K562 (cell line): ENCODE data around the gene CFAP73. TPM values are rescaled to one million over a fixed set of nuclear protein-coding genes. Genes with fewer than 3 reads are reported as not detected.
A peak's percentile ranks its signal among the peaks of the same experiment; 100 is the strongest.

Source experiments
- ATAC-seq: fragments of 200-7000 bp; cut with Tn5 transposase; 3 replicates; pipeline ENCODE4 v1.9.1; 2020; ENCODE audit warnings: moderate library complexity
- BruUV-seq: library from RNA; stranded (reverse); fragments of 400-500 nt; replicated peaks from 2 replicates; lab custom pipeline; 2021; lab: Mats Ljungman, UMichigan
- CTCF ChIA-PET: fragments of 300-600 bp; formaldehyde crosslinking; extraction: SDS; loops from one replicate; lab custom pipeline; 2021; ENCODE audit warnings: low intra/inter-chr PET ratio; lab: Yijun Ruan, JAX
- POLR2A ChIA-PET: fragments of 300-600, 350-650 bp; sonication (Branson Sonifier 250); formaldehyde crosslinking; extraction: SDS; loops from one replicate; lab custom pipeline; 2021; ENCODE audit warnings: antibody characterized with exemption, inconsistent platforms; lab: Yijun Ruan, JAX
- DNase-seq, 4 experiments: peaks; one replicate each; pipeline versions ENCODE4 v3.0.0 to v3.0.0-alpha.2; 2011 to 2018; ENCODE audit warnings: low spot score in 3 of 4, mixed read lengths in 3 of 4; ENCODE audit errors: extremely low read depth in 1 of 4
- FAIRE-seq: peaks from 2 replicates; lab custom pipeline; 2011; peaks lifted over from hg19 to GRCh38; lab: Jason Lieb, UNC
- H2AFZ ChIP-seq: 2 replicates; pipeline ENCODE4 v1.6.0; 2011; ENCODE audit warnings: low read depth, low read length, control low read depth, inconsistent platforms
- H3K27ac ChIP-seq: fragments of 200-600 bp; 3 replicates; pipeline ENCODE4 v1.8.0; 2011; ENCODE audit warnings: low read depth, mild to moderate bottlenecking, control low read depth, inconsistent platforms, low read length, moderate library complexity, mixed read lengths; ENCODE audit errors: extremely low read depth
- H3K27me3 ChIP-seq, 2 experiments: fragments of 300-600 bp in 1 of 2; 2 replicates in 1 of 2; 3 replicates in 1 of 2; pipeline versions ENCODE4 v1.6.0 to v1.8.0; 2011; ENCODE audit warnings: inconsistent platforms in 2 of 2, low read length in 2 of 2, mild to moderate bottlenecking in 1 of 2, mixed read lengths in 1 of 2, moderate library complexity in 1 of 2; ENCODE audit not compliant: control insufficient read depth in 2 of 2, insufficient read depth in 2 of 2
- H3K36me3 ChIP-seq: fragments of 300-600 bp; 3 replicates; pipeline ENCODE4 v1.8.0; 2011; ENCODE audit warnings: mild to moderate bottlenecking, low read length, inconsistent platforms; ENCODE audit not compliant: control insufficient read depth, insufficient read depth
- H3K4me1 ChIP-seq, 2 experiments: fragments of 200-600 bp in 1 of 2; replicated peaks in 1 of 2; 2 replicates in 1 of 2; 3 replicates in 1 of 2; pipeline versions ENCODE4 v1.5.1 to v1.8.0; 2011; ENCODE audit warnings: inconsistent platforms in 2 of 2, low read length in 2 of 2, mild to moderate bottlenecking in 1 of 2, mixed read lengths in 1 of 2, moderate library complexity in 1 of 2; ENCODE audit not compliant: control insufficient read depth in 2 of 2, insufficient read depth in 2 of 2
- H3K4me2 ChIP-seq: 2 replicates; pipeline ENCODE4 v1.6.1; 2011; ENCODE audit warnings: low read length, control low read depth, inconsistent platforms, mixed read lengths; ENCODE audit not compliant: insufficient read depth
- H3K4me3 ChIP-seq: fragments of 200-600 bp; sonication (generic), shearing (Covaris generic); 2 replicates; pipeline ENCODE4 v1.5.1; 2016; ENCODE audit warnings: control low read depth, inconsistent platforms
- H3K79me2 ChIP-seq: fragments of 200-600 bp; 3 replicates; pipeline ENCODE4 v1.8.0; 2011; ENCODE audit warnings: low read length, inconsistent platforms; ENCODE audit not compliant: control insufficient read depth, insufficient read depth
- H3K9ac ChIP-seq, 2 experiments: 2 replicates each; pipeline versions ENCODE4 v1.6.0 to v1.6.1; 2011; ENCODE audit warnings: low read depth in 2 of 2, low read length in 2 of 2, control low read depth in 1 of 2, inconsistent platforms in 1 of 2, mild to moderate bottlenecking in 1 of 2, mixed read lengths in 1 of 2; ENCODE audit not compliant: insufficient read depth in 1 of 2
- H3K9me1 ChIP-seq: one replicate; pipeline ENCODE4 v1.6.0; 2011; ENCODE audit warnings: inconsistent platforms, mild to moderate bottlenecking, low read length, moderate library complexity; ENCODE audit not compliant: control insufficient read depth, insufficient read depth
- H3K9me3 ChIP-seq: replicated peaks from 2 replicates; pipeline ENCODE4 v1.5.1; 2011; ENCODE audit warnings: low read depth, low read length, inconsistent platforms; ENCODE audit not compliant: control insufficient read depth, insufficient read depth
- H4K20me1 ChIP-seq: replicated peaks from 2 replicates; pipeline ENCODE4 v1.6.1; 2011; ENCODE audit warnings: low read length, inconsistent platforms, mixed read lengths; ENCODE audit not compliant: control insufficient read depth, insufficient read depth
- ADNP ChIP-seq: fragments of 200-800 bp; sonication (Bioruptor generic); IDR thresholded peaks from 2 replicates; pipeline ENCODE4 v1.6.1; 2016; ENCODE audit warnings: missing genetic modification characterization, missing compliant biosample characterization
- SAP30 ChIP-seq: fragments of 200-600 bp; sonication (generic); IDR thresholded peaks from 2 replicates; pipeline ENCODE4 v1.6.1; 2012; ENCODE audit warnings: borderline replicate concordance, low read depth, mild to moderate bottlenecking, moderate library complexity, low read length, control low read depth, inconsistent platforms; ENCODE audit not compliant: insufficient read depth, poor library complexity, severe bottlenecking
- ZNF165 ChIP-seq: fragments of 250-450 bp; sonication (Bioruptor Pico); IDR thresholded peaks from 2 replicates; pipeline ENCODE4 v1.4.0; 2020; ENCODE audit warnings: borderline replicate concordance
- ZNF239 ChIP-seq: fragments of 250-450 bp; sonication (Bioruptor Pico); IDR thresholded peaks from 2 replicates; pipeline ENCODE4 v1.4.0; 2020; ENCODE audit warnings: mild to moderate bottlenecking
- WGBS: fragments of 100-300 bp; shearing (Covaris generic); methylation state at CpG from one replicate; pipeline ENCODE4 v1.1.6; 2016; ENCODE audit warnings: low coverage, mixed read lengths; ENCODE audit not compliant: insufficient coverage; ENCODE audit errors: missing lambda C conversion rate; 5-methylcytosine and 5-hydroxymethylcytosine counted together
- in situ Hi-C: fragments of 300-500 bp; cut with MboI; formaldehyde crosslinking; loops from 4 replicates; pipeline ENCODE4 v1.15.0; 2018; ENCODE audit warnings: inconsistent platforms, mixed read lengths
- intact Hi-C: fragments of 100-400 bp; cut with micrococcal nuclease; formaldehyde crosslinking; loops from 2 replicates; pipeline ENCODE4 v1.14.2; 2022
- polyA plus RNA-seq, 8 experiments: library from polyadenylated mRNA; depleted of rRNA in 4 of 8; stranded (reverse) in 5 of 8; unstranded in 3 of 8; fragments of >200 nt; fragmentation: Nextera tagmentation in 2 of 8; fragmentation: Illumina TruSeq in 1 of 8; extraction: Ambion mirVana in 2 of 8; extraction: Trizol in 1 of 8; gene quantifications; 2 replicates each; pipeline versions ENCODE4 v1.2.1 to v1.2.3, GENCODE V29; 2011 to 2014; ENCODE audit warnings: inconsistent platforms in 1 of 8, missing spikeins in 1 of 8
- total RNA-seq, 7 experiments: library from RNA; depleted of rRNA in 6 of 7; stranded (reverse); fragments of >200 nt in 6 of 7; fragmentation: Illumina TruSeq in 2 of 7; extraction: Trizol in 2 of 7; gene quantifications; 2 replicates each; pipeline versions ENCODE4 v1.2.1 to v1.2.3, GENCODE V29; 2011 to 2021; ENCODE audit warnings: low replicate concordance in 1 of 7
- TF ChIP-seq, protein P1 (sequence below): fragments of 450-650 bp; formaldehyde crosslinking; IDR thresholded peaks from 2 replicates; pipeline ENCODE4 v1.4.0; 2022; ENCODE audit warnings: missing genetic modification characterization
- TF ChIP-seq, protein P2 (sequence below): sonication (generic); formaldehyde crosslinking; IDR thresholded peaks from 2 replicates; pipeline ENCODE4 v1.9.0; 2022; ENCODE audit warnings: mild to moderate bottlenecking, missing genetic modification reagents
- TF ChIP-seq, protein P3 (sequence below), 2 experiments: fragments of 450-650 bp; IDR thresholded peaks; 2 replicates each; pipeline ENCODE4 v1.6.1; 2016; ENCODE audit warnings: mild to moderate bottlenecking in 2 of 2, borderline replicate concordance in 1 of 2, low read depth in 1 of 2, moderate library complexity in 1 of 2

CFAP73 gene
- total and polyA plus RNA-seq, 9 of the 15 experiments (the other 6 are each of a cell fraction or from before 2014, with no cell fraction given): not detected

DNA sequence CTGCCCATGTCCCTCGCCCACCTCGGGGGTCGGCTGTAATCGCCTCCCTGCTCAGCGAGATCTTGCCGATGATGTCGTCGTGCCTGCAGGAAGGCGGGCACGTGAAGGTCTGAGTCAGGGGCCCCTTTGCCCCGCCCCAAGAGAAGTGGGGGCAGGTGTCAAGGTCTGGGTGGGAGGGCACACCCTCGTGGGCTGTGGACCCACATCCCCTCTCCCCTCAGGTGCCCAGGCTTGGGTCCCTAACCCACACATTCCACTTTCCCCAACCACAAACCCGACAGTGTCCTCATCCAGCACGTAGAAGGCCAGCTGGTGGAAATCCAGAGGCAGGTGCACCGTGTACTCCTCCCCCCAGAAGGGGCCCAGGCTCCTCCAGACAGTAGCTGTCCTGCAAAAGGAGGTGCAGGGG, 21.7 kb upstream of the CFAP73 start:
- intact Hi-C loops: no loop called here
- no peak for TF ChIP-seq ADNP (tag)
- TF ChIP-seq, protein P1, sequence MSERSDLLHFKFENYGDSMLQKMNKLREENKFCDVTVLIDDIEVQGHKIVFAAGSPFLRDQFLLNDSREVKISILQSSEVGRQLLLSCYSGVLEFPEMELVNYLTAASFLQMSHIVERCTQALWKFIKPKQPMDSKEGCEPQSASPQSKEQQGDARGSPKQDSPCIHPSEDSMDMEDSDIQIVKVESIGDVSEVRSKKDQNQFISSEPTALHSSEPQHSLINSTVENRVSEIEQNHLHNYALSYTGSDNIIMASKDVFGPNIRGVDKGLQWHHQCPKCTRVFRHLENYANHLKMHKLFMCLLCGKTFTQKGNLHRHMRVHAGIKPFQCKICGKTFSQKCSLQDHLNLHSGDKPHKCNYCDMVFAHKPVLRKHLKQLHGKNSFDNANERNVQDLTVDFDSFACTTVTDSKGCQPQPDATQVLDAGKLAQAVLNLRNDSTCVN (CRISPR knock-in tag): no peak
- TF ChIP-seq, protein P2, sequence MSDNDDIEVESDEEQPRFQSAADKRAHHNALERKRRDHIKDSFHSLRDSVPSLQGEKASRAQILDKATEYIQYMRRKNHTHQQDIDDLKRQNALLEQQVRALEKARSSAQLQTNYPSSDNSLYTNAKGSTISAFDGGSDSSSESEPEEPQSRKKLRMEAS (CRISPR knock-in tag): 0 out of 2 replicates have a peak, but pooled peaks have one; percentile 16
- TF ChIP-seq, protein P3, sequence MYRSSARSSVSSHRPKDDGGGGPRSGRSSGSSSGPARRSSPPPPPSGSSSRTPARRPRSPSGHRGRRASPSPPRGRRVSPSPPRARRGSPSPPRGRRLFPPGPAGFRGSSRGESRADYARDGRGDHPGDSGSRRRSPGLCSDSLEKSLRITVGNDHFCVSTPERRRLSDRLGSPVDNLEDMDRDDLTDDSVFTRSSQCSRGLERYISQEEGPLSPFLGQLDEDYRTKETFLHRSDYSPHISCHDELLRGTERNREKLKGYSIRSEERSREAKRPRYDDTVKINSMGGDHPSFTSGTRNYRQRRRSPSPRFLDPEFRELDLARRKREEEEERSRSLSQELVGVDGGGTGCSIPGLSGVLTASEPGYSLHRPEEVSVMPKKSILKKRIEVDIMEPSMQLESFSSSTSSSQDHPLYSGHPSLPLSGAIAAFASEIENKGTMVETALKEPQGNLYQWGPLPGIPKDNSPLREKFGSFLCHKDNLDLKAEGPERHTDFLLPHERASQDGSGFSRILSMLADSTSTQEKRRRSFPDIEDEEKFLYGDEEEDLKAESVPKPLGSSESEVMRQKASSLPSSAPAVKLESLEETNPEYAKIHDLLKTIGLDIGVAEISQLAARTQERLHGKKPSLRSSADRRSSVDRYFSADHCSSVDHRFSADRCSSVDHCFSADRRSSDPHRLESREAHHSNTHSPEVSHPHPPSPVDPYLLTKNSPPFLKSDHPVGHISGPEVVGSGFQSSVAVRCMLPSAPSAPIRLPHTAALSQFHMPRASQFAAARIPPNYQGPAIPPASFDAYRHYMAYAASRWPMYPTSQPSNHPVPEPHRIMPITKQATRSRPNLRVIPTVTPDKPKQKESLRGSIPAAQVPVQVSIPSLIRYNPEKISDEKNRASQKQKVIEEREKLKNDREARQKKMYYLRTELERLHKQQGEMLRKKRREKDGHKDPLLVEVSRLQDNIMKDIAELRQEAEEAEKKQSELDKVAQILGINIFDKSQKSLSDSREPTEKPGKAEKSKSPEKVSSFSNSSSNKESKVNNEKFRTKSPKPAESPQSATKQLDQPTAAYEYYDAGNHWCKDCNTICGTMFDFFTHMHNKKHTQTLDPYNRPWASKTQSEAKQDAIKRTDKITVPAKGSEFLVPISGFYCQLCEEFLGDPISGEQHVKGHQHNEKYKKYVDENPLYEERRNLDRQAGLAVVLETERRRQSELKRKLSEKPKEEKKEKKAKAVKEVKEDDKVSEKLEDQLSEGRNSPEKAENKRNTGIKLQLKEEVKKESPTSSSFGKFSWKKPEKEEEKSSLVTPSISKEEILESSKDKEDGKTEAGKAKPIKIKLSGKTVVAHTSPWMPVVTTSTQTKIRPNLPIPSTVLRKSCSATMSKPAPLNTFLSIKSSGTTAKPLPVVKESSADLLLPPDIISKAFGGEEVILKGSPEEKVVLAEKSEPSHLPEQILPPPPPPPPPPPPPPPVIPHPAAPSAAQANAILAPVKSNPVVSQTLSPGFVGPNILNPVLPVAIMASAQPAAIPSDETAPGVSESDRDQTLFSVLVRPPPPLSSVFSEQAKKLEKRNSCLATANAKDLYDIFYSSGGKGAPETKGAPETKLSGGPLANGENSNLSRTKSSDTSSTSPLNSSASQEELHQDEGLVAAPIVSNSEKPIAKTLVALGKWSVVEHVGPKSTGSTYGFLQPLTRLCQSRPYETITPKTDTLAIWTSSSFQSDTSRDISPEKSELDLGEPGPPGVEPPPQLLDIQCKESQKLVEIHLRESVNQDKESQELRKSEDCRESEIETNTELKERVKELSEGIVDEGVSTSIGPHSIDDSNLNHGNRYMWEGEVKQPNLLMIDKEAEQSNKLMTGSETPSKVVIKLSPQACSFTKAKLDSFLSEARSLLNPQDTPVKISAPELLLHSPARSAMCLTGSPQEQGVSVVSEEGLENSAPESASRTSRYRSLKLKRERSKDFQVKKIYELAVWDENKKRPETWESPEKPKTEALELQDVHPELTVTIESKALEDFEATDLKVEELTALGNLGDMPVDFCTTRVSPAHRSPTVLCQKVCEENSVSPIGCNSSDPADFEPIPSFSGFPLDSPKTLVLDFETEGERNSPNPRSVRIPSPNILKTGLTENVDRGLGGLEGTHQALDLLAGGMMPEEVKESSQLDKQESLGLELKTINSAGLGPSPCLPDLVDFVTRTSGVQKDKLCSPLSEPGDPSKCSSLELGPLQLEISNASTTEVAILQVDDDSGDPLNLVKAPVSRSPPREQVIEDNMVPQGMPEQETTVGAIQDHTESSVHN (IDR thresholded peaks at IDR 0.05; ENCODE audit: borderline replicate concordance in 1 of 2, low read depth in 1 of 2): no peak
- TF ChIP-seq SAP30: no peak
- no peak for TF ChIP-seq ZNF239
- no peak for TF ChIP-seq ZNF165 (CRISPR knock-in tag)
- Histone ChIP-seq H3K4me1 (peaks cover 0 to 10% of the 10 kb centered on the region in 2 experiments; a peak in 2 of 5 replicates), H3K9me1 (no peaks in the 10 kb centered on the region), H3K27ac (no peak overlapping the region), H3K79me2 (no peaks in the 10 kb centered on the region), H3K36me3 (no peaks in the 10 kb centered on the region), H2AFZ (no peak overlapping the region), H3K9ac (no peak overlapping the region; a peak in 1 of 4 replicates), H3K9me3 (no peaks in the 10 kb centered on the region; the same call in 1 of the 2 replicates), H3K4me2 (no peak overlapping the region), H3K27me3 (peaks cover 0 to 7% of the 10 kb centered on the region in 2 experiments; a peak in 2 of 5 replicates), H4K20me1 (no peaks in the 10 kb centered on the region), H3K4me3 (no peak overlapping the region)
- POLR2A ChIA-PET: interaction anchor here (0.6 kb wide), 1 partner anchor 112 kb away, joined by 3 read pairs; no protein-coding TSS in a partner anchor
- BruUV-seq: no TSS peak
- FAIRE-seq (no peak), ATAC-seq (no peak), DNase-seq (no peak)
- in situ Hi-C loops: no loop called here
- WGBS: 0% methylated on average over 14 of the region's 15 CpGs
- CTCF ChIA-PET: no interaction called here
